OCI-LY1 (cell line): Measurements from ENCODE around the gene C7orf25.

Experiments
- H2AFZ ChIP-seq: fragments of 200-600 bp; sonication (generic), shearing (Covaris generic); 2 replicates; pipeline ENCODE4 v1.6.0; 2014; ENCODE audit warnings: antibody characterized with exemption, mild to moderate bottlenecking, low read length
- H3F3A ChIP-seq: fragments of 200-600 bp; sonication (generic), shearing (Covaris generic); 2 replicates; pipeline ENCODE4 v1.6.0; 2014; ENCODE audit warnings: mild to moderate bottlenecking, antibody characterized with exemption, low read length, moderate library complexity; ENCODE audit not compliant: insufficient read depth
- H3K27ac ChIP-seq: fragments of 200-600 bp; sonication (generic); 2 replicates; pipeline ENCODE4 v1.5.1; 2014; ENCODE audit warnings: low read length, mixed run types, mild to moderate bottlenecking, low read depth; ENCODE audit not compliant: poor library complexity, severe bottlenecking
- H3K27me3 ChIP-seq: fragments of 200-600 bp; sonication (generic); 2 replicates; pipeline ENCODE4 v1.6.0; 2014; ENCODE audit warnings: antibody characterized with exemption, mild to moderate bottlenecking, low read length, moderate library complexity; ENCODE audit not compliant: insufficient read depth
- H3K36me3 ChIP-seq: fragments of 200-600 bp; sonication (generic); 2 replicates; pipeline ENCODE4 v1.6.1; 2014; ENCODE audit warnings: mild to moderate bottlenecking, antibody characterized with exemption, low read length, moderate library complexity, mixed read lengths; ENCODE audit not compliant: insufficient read depth
- H3K4me1 ChIP-seq: fragments of 200-600 bp; sonication (generic); 2 replicates; pipeline ENCODE4 v1.5.1; 2014; ENCODE audit warnings: mild to moderate bottlenecking, low read length, moderate library complexity; ENCODE audit not compliant: insufficient read depth, severe bottlenecking
- H3K4me2 ChIP-seq: fragments of 200-600 bp; sonication (generic), shearing (Covaris generic); 2 replicates; pipeline ENCODE4 v1.6.1; 2014; ENCODE audit warnings: low read length
- H3K4me3 ChIP-seq: fragments of 200-600 bp; sonication (generic); 2 replicates; pipeline ENCODE4 v1.5.1; 2014; ENCODE audit warnings: low read length, low read depth, mild to moderate bottlenecking, mixed read lengths; ENCODE audit not compliant: poor library complexity, severe bottlenecking
- H3K79me2 ChIP-seq: fragments of 200-600 bp; shearing (Covaris generic); 2 replicates; pipeline ENCODE4 v1.6.1; 2016; ENCODE audit warnings: mixed run types, low read length, mixed read lengths; ENCODE audit not compliant: insufficient read depth
- H3K9ac ChIP-seq: fragments of 200-600 bp; sonication (generic), shearing (Covaris generic); 2 replicates; pipeline ENCODE4 v1.6.1; 2014; ENCODE audit warnings: mild to moderate bottlenecking, low read length, mixed read lengths
- H3K9me2 ChIP-seq: fragments of 200-600 bp; sonication (generic), shearing (Covaris generic); 2 replicates; pipeline ENCODE4 v1.6.1; 2014; ENCODE audit warnings: low read depth, mild to moderate bottlenecking, low read length, mixed read lengths
- H3K9me3 ChIP-seq: fragments of 200-600 bp; shearing (Covaris generic); 2 replicates; pipeline ENCODE4 v1.6.1; 2014; ENCODE audit warnings: low read length, mixed read lengths
- H4K20me1 ChIP-seq: fragments of 200-600 bp; sonication (generic), shearing (Covaris generic); 2 replicates; pipeline ENCODE4 v1.6.0; 2016; ENCODE audit warnings: mild to moderate bottlenecking, low read length; ENCODE audit not compliant: insufficient read depth
- EZH2 ChIP-seq: fragments of 200-600 bp; sonication (generic), shearing (Covaris generic); IDR thresholded peaks from 2 replicates; pipeline ENCODE4 v1.8.0; 2017; ENCODE audit warnings: borderline replicate concordance, mixed run types, mild to moderate bottlenecking, antibody characterized with exemption, low read length, moderate library complexity, mixed read lengths
- TF ChIP-seq, protein P1 (sequence below): fragments of 200-600 bp; sonication (generic), shearing (Covaris generic); IDR thresholded peaks from 2 replicates; pipeline ENCODE4 v1.5.1; 2017; ENCODE audit warnings: mild to moderate bottlenecking, antibody characterized with exemption, low read length, moderate library complexity, mixed read lengths

Gene C7orf25

DNA sequence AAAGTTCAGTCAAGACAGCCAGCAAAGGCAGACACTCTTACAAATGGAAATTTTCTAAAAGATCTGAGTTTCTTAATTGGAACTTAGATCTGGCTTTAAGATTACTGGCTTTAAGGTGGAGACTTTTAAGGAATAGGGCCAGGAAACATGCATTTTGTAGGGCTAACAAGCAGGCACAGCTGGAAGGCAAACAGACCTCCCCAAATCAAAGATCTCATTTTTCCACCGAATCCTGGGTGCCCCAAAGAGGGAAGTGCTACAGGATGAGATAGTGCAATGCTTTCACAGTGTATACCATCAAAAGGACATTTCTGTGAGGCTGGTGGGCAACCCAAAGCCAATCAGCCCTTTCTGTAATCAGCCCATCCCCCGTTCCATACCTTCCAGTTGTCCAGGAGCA, 47.7 kb upstream of the C7orf25 start:
- peaks cover 9% of the 10 kb centered on the region for H3K9me3 ChIP-seq
- H3K9me2 ChIP-seq: no peaks in the 10 kb centered on the region
- H3K36me3 ChIP-seq: no peaks in the 10 kb centered on the region
- H2AFZ ChIP-seq: no peak overlapping the region
- H3K4me1 ChIP-seq: no peaks in the 10 kb centered on the region
- H3K27ac ChIP-seq: no peak overlapping the region
- no peak overlapping the region for H3K9ac ChIP-seq
- no peaks in the 10 kb centered on the region for H3K79me2 ChIP-seq
- no peaks in the 10 kb centered on the region for H3K27me3 ChIP-seq
- no peak overlapping the region for H3K4me2 ChIP-seq
- H3F3A ChIP-seq: no peaks in the 10 kb centered on the region
- H4K20me1 ChIP-seq: no peaks in the 10 kb centered on the region
- TF ChIP-seq, protein P1, sequence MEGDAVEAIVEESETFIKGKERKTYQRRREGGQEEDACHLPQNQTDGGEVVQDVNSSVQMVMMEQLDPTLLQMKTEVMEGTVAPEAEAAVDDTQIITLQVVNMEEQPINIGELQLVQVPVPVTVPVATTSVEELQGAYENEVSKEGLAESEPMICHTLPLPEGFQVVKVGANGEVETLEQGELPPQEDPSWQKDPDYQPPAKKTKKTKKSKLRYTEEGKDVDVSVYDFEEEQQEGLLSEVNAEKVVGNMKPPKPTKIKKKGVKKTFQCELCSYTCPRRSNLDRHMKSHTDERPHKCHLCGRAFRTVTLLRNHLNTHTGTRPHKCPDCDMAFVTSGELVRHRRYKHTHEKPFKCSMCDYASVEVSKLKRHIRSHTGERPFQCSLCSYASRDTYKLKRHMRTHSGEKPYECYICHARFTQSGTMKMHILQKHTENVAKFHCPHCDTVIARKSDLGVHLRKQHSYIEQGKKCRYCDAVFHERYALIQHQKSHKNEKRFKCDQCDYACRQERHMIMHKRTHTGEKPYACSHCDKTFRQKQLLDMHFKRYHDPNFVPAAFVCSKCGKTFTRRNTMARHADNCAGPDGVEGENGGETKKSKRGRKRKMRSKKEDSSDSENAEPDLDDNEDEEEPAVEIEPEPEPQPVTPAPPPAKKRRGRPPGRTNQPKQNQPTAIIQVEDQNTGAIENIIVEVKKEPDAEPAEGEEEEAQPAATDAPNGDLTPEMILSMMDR: no peak
- TF ChIP-seq EZH2: no peak
- no peak overlapping the region for H3K4me3 ChIP-seq

DNA sequence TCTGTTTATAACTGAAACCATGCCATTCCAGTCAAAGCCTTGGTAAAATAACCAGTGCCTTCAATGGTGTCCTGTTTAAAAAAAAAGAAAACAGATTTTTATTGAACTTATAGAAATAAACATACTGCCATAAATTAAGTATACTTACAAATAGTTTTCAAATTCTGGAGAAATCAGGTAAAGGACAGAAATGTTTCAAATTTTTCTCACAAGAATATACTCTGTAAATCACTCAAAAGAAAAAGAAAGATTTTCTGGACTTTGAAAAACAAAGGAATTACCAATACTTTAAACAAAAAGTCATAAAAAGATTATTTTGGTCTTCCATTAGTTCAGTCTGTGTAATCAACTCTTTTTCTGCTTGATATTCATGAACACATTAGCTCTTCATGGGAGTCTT, 44.2 kb upstream of the C7orf25 start:
- Histone ChIP-seq H3K9ac (no peak overlapping the region), H3K27ac (no peak overlapping the region), H3K4me3 (no peak overlapping the region), H3K4me1 (no peaks in the 10 kb centered on the region), H3K9me3 (peaks cover 9% of the 10 kb centered on the region), H3K27me3 (no peaks in the 10 kb centered on the region), H3K9me2 (no peaks in the 10 kb centered on the region), H3K36me3 (no peaks in the 10 kb centered on the region), H4K20me1 (no peaks in the 10 kb centered on the region), H3F3A (no peaks in the 10 kb centered on the region), H3K4me2 (no peak overlapping the region), H2AFZ (no peak overlapping the region), H3K79me2 (no peaks in the 10 kb centered on the region)
- TF ChIP-seq EZH2: no peak
- TF ChIP-seq, protein P1: no peak

DNA sequence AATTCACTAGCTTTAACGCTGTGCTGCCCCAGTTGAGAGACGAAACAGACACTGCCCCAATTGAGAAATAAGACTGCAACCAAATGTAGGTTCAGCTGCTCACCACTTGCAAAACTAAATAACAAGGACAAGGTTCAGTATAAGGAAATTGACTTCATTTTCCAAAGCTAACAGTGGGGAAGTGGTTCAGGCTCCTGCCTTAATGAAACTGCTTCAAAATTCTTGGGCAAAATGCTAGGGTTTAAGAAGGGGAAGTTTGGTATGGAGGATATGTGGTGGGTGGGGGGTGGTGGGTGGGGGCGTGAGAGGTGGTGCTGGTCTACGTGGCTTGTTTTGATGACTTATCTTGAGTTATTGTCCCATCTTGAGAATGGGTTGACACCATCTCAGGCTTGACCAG, 42.1 kb upstream of the C7orf25 start:
- no peak overlapping the region for H3K9ac ChIP-seq
- no peaks in the 10 kb centered on the region for H3F3A ChIP-seq
- no peaks in the 10 kb centered on the region for H3K9me2 ChIP-seq
- H4K20me1 ChIP-seq: no peaks in the 10 kb centered on the region
- H3K4me1 ChIP-seq: no peaks in the 10 kb centered on the region
- H3K27me3 ChIP-seq: no peaks in the 10 kb centered on the region; the same call in 1 of the 2 replicates
- no peak overlapping the region for H2AFZ ChIP-seq
- H3K36me3 ChIP-seq: no peaks in the 10 kb centered on the region
- H3K4me2 ChIP-seq: no peak overlapping the region
- TF ChIP-seq, protein P1: no peak
- no peak for TF ChIP-seq EZH2
- no peak overlapping the region for H3K27ac ChIP-seq
- H3K4me3 ChIP-seq: no peak overlapping the region
- H3K9me3 ChIP-seq: peaks cover 9% of the 10 kb centered on the region
- no peaks in the 10 kb centered on the region for H3K79me2 ChIP-seq
